ENCODE data around the gene PDE6B.

Gene PDE6B

DNA sequence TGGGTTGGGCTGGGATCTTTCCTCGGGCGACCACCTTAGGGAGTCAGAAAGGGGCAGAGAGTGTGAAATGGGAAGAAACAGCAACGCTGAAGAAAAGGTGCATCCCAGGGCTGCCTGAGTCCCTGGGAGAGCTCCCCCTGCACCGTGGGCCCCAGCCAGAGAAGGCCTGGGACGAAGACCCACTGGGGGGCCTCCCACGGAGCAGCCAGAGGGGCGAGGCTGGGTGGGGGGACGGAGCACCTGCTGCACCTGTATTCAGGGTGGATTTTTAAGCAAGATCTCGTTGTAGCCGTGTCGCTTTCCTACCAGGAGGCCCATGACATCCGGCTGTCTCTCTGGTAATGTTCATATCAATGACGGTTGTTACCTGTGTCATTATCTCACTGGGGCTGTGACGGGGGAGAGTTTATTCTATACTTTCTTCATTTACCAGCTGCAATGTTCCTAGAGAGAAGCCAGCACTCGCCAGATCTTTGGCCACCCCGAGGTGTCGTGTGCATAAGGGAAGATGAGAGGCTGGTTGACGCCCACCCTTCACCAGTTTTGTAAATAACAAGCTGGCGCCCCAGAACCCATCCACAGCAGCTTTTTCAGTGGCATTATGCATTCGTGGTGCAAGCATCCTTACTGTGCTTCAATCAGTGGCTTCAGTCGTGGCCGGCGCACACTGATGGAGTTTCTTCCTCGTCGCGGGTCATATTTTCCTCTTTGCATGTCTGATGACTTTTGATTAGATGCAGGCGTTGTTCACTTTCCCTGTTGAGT lies 74.6 kb downstream of the PDE6B start:
- DNase-seq (ENCODE audit: extremely low read depth, low read depth): no peak
- no peak for TF ChIP-seq CTCF (IDR thresholded peaks at IDR 0.05; ENCODE audit: low read depth, low read length)

DNA sequence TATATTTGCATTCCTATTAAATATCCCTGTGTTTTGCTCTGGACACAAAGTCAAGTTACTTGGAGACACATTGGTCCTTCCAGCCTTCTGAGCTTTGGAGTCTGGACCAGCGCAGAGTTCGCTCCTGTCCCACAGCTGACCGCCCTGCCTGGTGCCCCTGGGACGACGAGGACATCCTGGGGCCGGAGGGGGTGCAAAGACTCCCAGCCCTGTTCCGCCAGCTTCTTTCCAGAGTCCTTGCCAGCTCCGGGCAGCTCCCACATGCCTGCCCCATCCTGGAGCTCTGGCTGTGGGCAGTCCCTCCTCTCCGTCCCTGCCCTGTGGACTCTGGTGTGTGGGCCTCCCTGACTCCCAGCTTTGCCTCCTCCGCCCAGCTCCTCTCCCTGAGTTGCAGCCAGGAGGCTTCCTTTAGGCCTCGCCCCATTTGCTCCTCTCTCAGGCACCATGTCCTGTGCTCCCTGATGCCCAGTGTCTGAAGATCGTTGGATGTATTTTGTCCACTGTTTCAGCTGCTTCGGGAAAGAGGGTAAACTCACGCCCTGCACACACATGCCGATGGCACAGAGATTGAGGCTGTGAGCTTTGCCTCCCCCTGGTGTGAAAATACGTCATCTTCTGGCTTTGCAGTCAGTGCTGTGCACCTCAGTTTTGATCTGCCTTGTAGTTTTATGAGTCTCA lies 75.4 kb downstream of the PDE6B start:
- TF ChIP-seq CTCF (IDR thresholded peaks at IDR 0.05; ENCODE audit: low read depth, low read length): no peak
- no peak for DNase-seq (ENCODE audit: extremely low read depth, low read depth)

- no peak for DNase-seq (ENCODE audit: extremely low read depth, low read depth)
- no peak for TF ChIP-seq CTCF (IDR thresholded peaks at IDR 0.05; ENCODE audit: low read depth, low read length)
Measured at GRCh38 chr4:702618-703048, 77.3 kb downstream of the PDE6B start.

DNA sequence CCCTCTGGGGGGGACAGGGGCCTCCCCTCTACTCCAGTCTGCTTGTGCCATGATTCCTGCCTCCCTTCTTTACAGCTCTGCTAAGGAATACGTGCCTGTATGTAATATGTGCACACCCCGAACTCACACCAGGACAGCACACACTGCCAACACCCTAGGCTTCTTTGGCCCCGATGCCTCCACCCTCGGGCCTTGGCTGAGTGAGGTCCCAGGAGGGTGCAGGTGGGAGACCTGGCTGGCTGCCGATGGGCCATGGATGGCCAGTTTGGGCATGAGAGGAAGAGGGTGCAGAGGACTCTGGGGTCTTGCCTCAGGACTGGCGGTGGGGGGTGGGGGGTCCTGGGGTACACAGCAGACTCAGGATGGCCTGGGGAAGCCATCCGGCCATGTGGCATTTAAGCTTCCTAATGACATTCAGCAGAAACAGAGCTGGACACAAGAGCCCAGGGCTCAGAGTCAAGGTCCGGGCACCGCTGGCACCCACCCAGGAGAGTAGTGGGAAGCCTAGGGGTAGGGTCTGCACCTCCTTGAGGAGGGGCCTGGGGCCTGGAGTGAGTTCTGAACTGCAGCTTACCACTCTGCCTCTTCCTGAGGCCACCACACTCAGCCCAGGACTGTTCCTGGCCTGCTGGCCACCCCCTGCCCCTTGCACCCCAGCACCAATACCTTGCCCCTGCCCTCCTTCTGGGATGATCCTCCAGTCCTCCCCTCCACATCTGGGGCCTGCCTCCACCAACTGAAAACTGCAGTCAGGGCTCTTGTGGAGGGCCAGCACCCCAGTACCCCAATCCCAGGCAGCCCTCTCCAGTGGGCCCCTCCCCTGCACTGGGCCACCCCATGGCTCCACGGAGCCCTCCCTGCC lies 78.2 kb downstream of the PDE6B start:
- TF ChIP-seq CTCF (IDR thresholded peaks at IDR 0.05; ENCODE audit: low read depth, low read length): no peak
- DNase-seq (ENCODE audit: extremely low read depth, low read depth): no peak

DNA sequence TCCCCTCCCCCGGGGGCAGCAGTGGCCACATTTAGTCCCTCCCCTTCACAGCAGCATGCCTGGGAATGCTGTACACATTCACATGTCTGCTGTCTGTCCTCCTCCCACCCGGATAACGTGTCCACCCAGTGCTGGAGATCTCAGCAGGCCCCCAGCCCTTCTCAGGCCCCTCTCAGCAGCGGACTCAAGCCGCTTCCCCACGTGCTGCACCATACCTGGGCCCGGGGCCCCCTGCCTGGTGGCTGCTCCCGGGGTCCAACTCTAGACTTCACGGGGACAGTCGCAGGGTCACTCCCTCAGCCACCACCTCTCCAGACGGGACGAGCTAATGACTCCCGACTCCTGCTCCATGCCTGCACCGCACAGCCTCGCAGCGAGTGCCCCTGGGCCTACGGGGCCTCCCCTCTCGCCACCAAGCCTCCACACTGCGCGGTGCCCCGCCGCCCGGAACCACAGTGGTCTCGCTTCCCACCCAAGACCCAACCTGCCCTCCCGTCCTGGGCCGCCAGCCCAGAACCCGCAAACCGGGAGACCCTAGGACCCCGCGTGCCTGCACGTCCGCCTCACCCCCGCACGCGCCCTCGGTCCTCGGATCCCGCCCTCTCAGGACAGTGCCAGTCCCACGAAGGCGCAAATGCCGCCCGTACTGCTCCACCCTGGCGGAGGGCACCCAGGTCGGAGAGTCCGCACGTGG lies 79.0 kb downstream of the PDE6B start:
- TF ChIP-seq CTCF (IDR thresholded peaks at IDR 0.05; ENCODE audit: low read depth, low read length): no peak
- DNase-seq (ENCODE audit: extremely low read depth, low read depth): no peak

DNA sequence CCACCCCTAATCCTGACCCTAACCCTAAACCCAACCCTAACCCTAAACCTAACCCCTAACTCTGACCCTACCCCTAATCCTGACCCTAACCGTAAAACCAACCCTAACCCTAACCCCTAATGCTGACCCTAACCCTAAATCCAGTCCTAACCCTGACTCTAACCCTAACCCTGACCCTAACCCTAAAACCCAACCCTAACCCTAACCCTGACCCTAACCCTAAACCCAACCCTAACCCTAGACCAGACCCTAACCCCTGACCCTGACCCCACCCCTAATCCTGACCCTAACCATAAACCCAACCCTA lies 79.6 kb downstream of the PDE6B start:
- TF ChIP-seq CTCF (IDR thresholded peaks at IDR 0.05; ENCODE audit: low read depth, low read length): no peak
- no peak for DNase-seq (ENCODE audit: extremely low read depth, low read depth)

Measured in AG09319 (cell line).